K562 (cell line): ENCODE data around the gene DCLK2. TPM values are rescaled to one million over a fixed set of nuclear protein-coding genes. Genes with fewer than 3 reads are reported as not detected.

ENCODE experiments used
- ATAC-seq: fragments of 200-7000 bp; cut with Tn5 transposase; 3 replicates; pipeline ENCODE4 v1.9.1; 2020; ENCODE audit warnings: moderate library complexity
- BruUV-seq: library from RNA; stranded (reverse); fragments of 400-500 nt; replicated peaks from 2 replicates; lab custom pipeline; 2021; lab: Mats Ljungman, UMichigan
- CTCF ChIA-PET: fragments of 300-600 bp; formaldehyde crosslinking; extraction: SDS; loops from one replicate; lab custom pipeline; 2021; ENCODE audit warnings: low intra/inter-chr PET ratio; lab: Yijun Ruan, JAX
- POLR2A ChIA-PET: fragments of 300-600, 350-650 bp; sonication (Branson Sonifier 250); formaldehyde crosslinking; extraction: SDS; loops from one replicate; lab custom pipeline; 2021; ENCODE audit warnings: antibody characterized with exemption, inconsistent platforms; lab: Yijun Ruan, JAX
- DNase-seq, 4 experiments: peaks; one replicate each; pipeline versions ENCODE4 v3.0.0 to v3.0.0-alpha.2; 2011 to 2018; ENCODE audit warnings: low spot score in 3 of 4, mixed read lengths in 3 of 4; ENCODE audit errors: extremely low read depth in 1 of 4
- FAIRE-seq: peaks from 2 replicates; lab custom pipeline; 2011; peaks lifted over from hg19 to GRCh38; lab: Jason Lieb, UNC
- H2AFZ ChIP-seq: 2 replicates; pipeline ENCODE4 v1.6.0; 2011; ENCODE audit warnings: low read depth, low read length, control low read depth, inconsistent platforms
- H3K27ac ChIP-seq: fragments of 200-600 bp; 3 replicates; pipeline ENCODE4 v1.8.0; 2011; ENCODE audit warnings: low read depth, mild to moderate bottlenecking, control low read depth, inconsistent platforms, low read length, moderate library complexity, mixed read lengths; ENCODE audit errors: extremely low read depth
- H3K27me3 ChIP-seq, 2 experiments: fragments of 300-600 bp in 1 of 2; 2 replicates in 1 of 2; 3 replicates in 1 of 2; pipeline versions ENCODE4 v1.6.0 to v1.8.0; 2011; ENCODE audit warnings: inconsistent platforms in 2 of 2, low read length in 2 of 2, mild to moderate bottlenecking in 1 of 2, mixed read lengths in 1 of 2, moderate library complexity in 1 of 2; ENCODE audit not compliant: control insufficient read depth in 2 of 2, insufficient read depth in 2 of 2
- H3K36me3 ChIP-seq: fragments of 300-600 bp; 3 replicates; pipeline ENCODE4 v1.8.0; 2011; ENCODE audit warnings: mild to moderate bottlenecking, low read length, inconsistent platforms; ENCODE audit not compliant: control insufficient read depth, insufficient read depth
- H3K4me1 ChIP-seq, 2 experiments: fragments of 200-600 bp in 1 of 2; replicated peaks in 1 of 2; 2 replicates in 1 of 2; 3 replicates in 1 of 2; pipeline versions ENCODE4 v1.5.1 to v1.8.0; 2011; ENCODE audit warnings: inconsistent platforms in 2 of 2, low read length in 2 of 2, mild to moderate bottlenecking in 1 of 2, mixed read lengths in 1 of 2, moderate library complexity in 1 of 2; ENCODE audit not compliant: control insufficient read depth in 2 of 2, insufficient read depth in 2 of 2
- H3K4me2 ChIP-seq: 2 replicates; pipeline ENCODE4 v1.6.1; 2011; ENCODE audit warnings: low read length, control low read depth, inconsistent platforms, mixed read lengths; ENCODE audit not compliant: insufficient read depth
- H3K4me3 ChIP-seq: fragments of 200-600 bp; sonication (generic), shearing (Covaris generic); 2 replicates; pipeline ENCODE4 v1.5.1; 2016; ENCODE audit warnings: control low read depth, inconsistent platforms
- H3K79me2 ChIP-seq: fragments of 200-600 bp; 3 replicates; pipeline ENCODE4 v1.8.0; 2011; ENCODE audit warnings: low read length, inconsistent platforms; ENCODE audit not compliant: control insufficient read depth, insufficient read depth
- H3K9ac ChIP-seq, 2 experiments: 2 replicates each; pipeline versions ENCODE4 v1.6.0 to v1.6.1; 2011; ENCODE audit warnings: low read depth in 2 of 2, low read length in 2 of 2, control low read depth in 1 of 2, inconsistent platforms in 1 of 2, mild to moderate bottlenecking in 1 of 2, mixed read lengths in 1 of 2; ENCODE audit not compliant: insufficient read depth in 1 of 2
- H3K9me1 ChIP-seq: one replicate; pipeline ENCODE4 v1.6.0; 2011; ENCODE audit warnings: inconsistent platforms, mild to moderate bottlenecking, low read length, moderate library complexity; ENCODE audit not compliant: control insufficient read depth, insufficient read depth
- H3K9me3 ChIP-seq: replicated peaks from 2 replicates; pipeline ENCODE4 v1.5.1; 2011; ENCODE audit warnings: low read depth, low read length, inconsistent platforms; ENCODE audit not compliant: control insufficient read depth, insufficient read depth
- H4K20me1 ChIP-seq: replicated peaks from 2 replicates; pipeline ENCODE4 v1.6.1; 2011; ENCODE audit warnings: low read length, inconsistent platforms, mixed read lengths; ENCODE audit not compliant: control insufficient read depth, insufficient read depth
- HDAC3 ChIP-seq: fragments of 450-650 bp; IDR thresholded peaks from 2 replicates; pipeline ENCODE4 v1.6.1; 2018; ENCODE audit warnings: borderline replicate concordance, mild to moderate bottlenecking, moderate library complexity; ENCODE audit not compliant: partially characterized antibody
- JUND ChIP-seq, 2 experiments: IDR thresholded peaks; 2 replicates in 1 of 2; 3 replicates in 1 of 2; pipeline ENCODE4 v1.6.1; 2011; ENCODE audit warnings: borderline replicate concordance in 2 of 2, low read depth in 2 of 2, low read length in 2 of 2, improper control_type of control experiment in 1 of 2, missing biosample characterization in 1 of 2, missing genetic modification characterization in 1 of 2, missing genetic modification reagents in 1 of 2
- L3MBTL2 ChIP-seq: fragments of 450-650 bp; IDR thresholded peaks from 2 replicates; pipeline ENCODE4 v1.6.1; 2016; ENCODE audit warnings: mild to moderate bottlenecking, moderate library complexity
- NFATC3 ChIP-seq: fragments of 450-650 bp; IDR thresholded peaks from 2 replicates; pipeline ENCODE4 v1.6.1; 2017; ENCODE audit warnings: mild to moderate bottlenecking
- RAD51 ChIP-seq: fragments of 450-650 bp; IDR thresholded peaks from 2 replicates; pipeline ENCODE4 v1.7.1; 2016; ENCODE audit warnings: low read depth, mild to moderate bottlenecking, borderline replicate concordance
- SMARCE1 ChIP-seq: fragments of 450-650 bp; IDR thresholded peaks from 2 replicates; pipeline ENCODE4 v1.7.1; 2016; ENCODE audit warnings: mild to moderate bottlenecking
- SRSF9 ChIP-seq: fragments of 200-400 bp; formaldehyde crosslinking; IDR thresholded peaks from 2 replicates; pipeline ENCODE4 v1.6.1; 2017; ENCODE audit warnings: low read depth, low read length, borderline replicate concordance
- THRAP3 ChIP-seq: fragments of 450-650 bp; IDR thresholded peaks from 2 replicates; pipeline ENCODE4 v1.6.1; 2016; ENCODE audit warnings: mild to moderate bottlenecking, inconsistent platforms, borderline replicate concordance
- ZBTB1 ChIP-seq: sonication (generic); formaldehyde crosslinking; IDR thresholded peaks from 2 replicates; pipeline ENCODE4 v1.8.1; 2023; ENCODE audit warnings: missing genetic modification reagents, low read depth, mild to moderate bottlenecking, borderline replicate concordance
- ZNF23 ChIP-seq: fragments of 250-450 bp; sonication (Bioruptor Pico); IDR thresholded peaks from 2 replicates; pipeline ENCODE4 v1.4.0; 2020; ENCODE audit warnings: mild to moderate bottlenecking
- ZNF830 ChIP-seq: fragments of 250-450 bp; sonication (Bioruptor Pico); IDR thresholded peaks from 2 replicates; pipeline ENCODE4 v1.5.0; 2021; ENCODE audit warnings: mild to moderate bottlenecking
- in situ Hi-C: fragments of 300-500 bp; cut with MboI; formaldehyde crosslinking; loops from 4 replicates; pipeline ENCODE4 v1.15.0; 2018; ENCODE audit warnings: inconsistent platforms, mixed read lengths
- intact Hi-C: fragments of 100-400 bp; cut with micrococcal nuclease; formaldehyde crosslinking; loops from 2 replicates; pipeline ENCODE4 v1.14.2; 2022
- polyA plus RNA-seq, 8 experiments: library from polyadenylated mRNA; depleted of rRNA in 4 of 8; stranded (reverse) in 5 of 8; unstranded in 3 of 8; fragments of >200 nt; fragmentation: Nextera tagmentation in 2 of 8; fragmentation: Illumina TruSeq in 1 of 8; extraction: Ambion mirVana in 2 of 8; extraction: Trizol in 1 of 8; gene quantifications; 2 replicates each; pipeline versions ENCODE4 v1.2.1 to v1.2.3, GENCODE V29; 2011 to 2014; ENCODE audit warnings: inconsistent platforms in 1 of 8, missing spikeins in 1 of 8
- total RNA-seq, 7 experiments: library from RNA; depleted of rRNA in 6 of 7; stranded (reverse); fragments of >200 nt in 6 of 7; fragmentation: Illumina TruSeq in 2 of 7; extraction: Trizol in 2 of 7; gene quantifications; 2 replicates each; pipeline versions ENCODE4 v1.2.1 to v1.2.3, GENCODE V29; 2011 to 2021; ENCODE audit warnings: low replicate concordance in 1 of 7
- TF ChIP-seq, protein P1 (sequence below): sonication (generic); IDR thresholded peaks from 2 replicates; pipeline ENCODE4 v1.6.1; 2016
- TF ChIP-seq, protein P2 (sequence below): sonication (generic); formaldehyde crosslinking; IDR thresholded peaks from 2 replicates; pipeline ENCODE4 v1.8.1; 2023; ENCODE audit warnings: mild to moderate bottlenecking, missing genetic modification reagents

Gene DCLK2
- total and polyA plus RNA-seq, 9 of the 15 experiments (the other 6 are each of a cell fraction or from before 2014, with no cell fraction given), result not detected

DNA sequence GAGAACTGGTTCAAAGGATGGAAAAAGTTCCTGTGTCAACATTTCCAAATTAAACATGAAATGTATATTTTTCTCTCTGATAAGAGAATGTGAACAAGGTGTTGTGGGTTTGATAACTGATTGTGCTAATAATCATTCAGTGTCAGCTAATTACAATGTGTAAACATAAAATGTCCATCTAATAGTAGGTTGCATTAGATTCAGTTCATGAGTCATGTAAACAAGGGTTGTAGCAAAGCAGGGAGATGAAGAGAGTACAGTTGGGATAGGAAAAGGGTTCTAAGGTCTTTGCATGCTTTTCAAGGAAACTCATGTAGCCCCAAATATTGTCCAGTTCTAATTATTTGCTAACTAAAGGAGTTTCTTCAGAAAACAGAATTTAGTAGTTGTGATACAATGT, 55.4 kb downstream of the DCLK2 start:
- Histone ChIP-seq H3K27me3 (no peaks in the 10 kb centered on the region; a peak in 1 of 5 replicates), H3K9me1 (no peaks in the 10 kb centered on the region), H3K9me3 (no peaks in the 10 kb centered on the region), H3K4me1 (no peaks in the 10 kb centered on the region), H3K27ac (no peak overlapping the region), H2AFZ (no peak overlapping the region), H3K36me3 (no peaks in the 10 kb centered on the region), H3K9ac (no peak overlapping the region), H3K79me2 (no peaks in the 10 kb centered on the region), H3K4me2 (no peak overlapping the region), H3K4me3 (no peak overlapping the region), H4K20me1 (0 out of 2 replicates have a peak, but pooled peaks cover 3% of the 10 kb centered on the region)
- TF ChIP-seq RAD51 (no peak), THRAP3 (no peak), NFATC3 (no peak), ZNF830 (CRISPR knock-in tag) (no peak), SRSF9 (no peak), HDAC3 (no peak), SMARCE1 (no peak), JUND (IDR thresholded peaks at IDR 0.05; ENCODE audit: borderline replicate concordance, low read depth, low read length) (no peak), JUND (tag; IDR thresholded peaks at IDR 0.05; ENCODE audit: borderline replicate concordance, low read depth, low read length) (no peak), ZBTB1 (CRISPR knock-in tag) (no peak), L3MBTL2 (no peak), ZNF23 (no peak)
- TF ChIP-seq, protein P1, sequence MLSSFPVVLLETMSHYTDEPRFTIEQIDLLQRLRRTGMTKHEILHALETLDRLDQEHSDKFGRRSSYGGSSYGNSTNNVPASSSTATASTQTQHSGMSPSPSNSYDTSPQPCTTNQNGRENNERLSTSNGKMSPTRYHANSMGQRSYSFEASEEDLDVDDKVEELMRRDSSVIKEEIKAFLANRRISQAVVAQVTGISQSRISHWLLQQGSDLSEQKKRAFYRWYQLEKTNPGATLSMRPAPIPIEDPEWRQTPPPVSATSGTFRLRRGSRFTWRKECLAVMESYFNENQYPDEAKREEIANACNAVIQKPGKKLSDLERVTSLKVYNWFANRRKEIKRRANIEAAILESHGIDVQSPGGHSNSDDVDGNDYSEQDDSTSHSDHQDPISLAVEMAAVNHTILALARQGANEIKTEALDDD, result no peak
- TF ChIP-seq, protein P2, sequence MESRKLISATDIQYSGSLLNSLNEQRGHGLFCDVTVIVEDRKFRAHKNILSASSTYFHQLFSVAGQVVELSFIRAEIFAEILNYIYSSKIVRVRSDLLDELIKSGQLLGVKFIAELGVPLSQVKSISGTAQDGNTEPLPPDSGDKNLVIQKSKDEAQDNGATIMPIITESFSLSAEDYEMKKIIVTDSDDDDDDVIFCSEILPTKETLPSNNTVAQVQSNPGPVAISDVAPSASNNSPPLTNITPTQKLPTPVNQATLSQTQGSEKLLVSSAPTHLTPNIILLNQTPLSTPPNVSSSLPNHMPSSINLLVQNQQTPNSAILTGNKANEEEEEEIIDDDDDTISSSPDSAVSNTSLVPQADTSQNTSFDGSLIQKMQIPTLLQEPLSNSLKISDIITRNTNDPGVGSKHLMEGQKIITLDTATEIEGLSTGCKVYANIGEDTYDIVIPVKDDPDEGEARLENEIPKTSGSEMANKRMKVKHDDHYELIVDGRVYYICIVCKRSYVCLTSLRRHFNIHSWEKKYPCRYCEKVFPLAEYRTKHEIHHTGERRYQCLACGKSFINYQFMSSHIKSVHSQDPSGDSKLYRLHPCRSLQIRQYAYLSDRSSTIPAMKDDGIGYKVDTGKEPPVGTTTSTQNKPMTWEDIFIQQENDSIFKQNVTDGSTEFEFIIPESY (CRISPR knock-in tag), result no peak
- CTCF ChIA-PET, result no interaction called here
- FAIRE-seq, result no peak
- no peak for DNase-seq
- no peak for ATAC-seq
- no TSS peak for BruUV-seq
- intact Hi-C loops (no loop called here), in situ Hi-C loops (no loop called here)
- POLR2A ChIA-PET, result no interaction called here
